NCI-H345 treated with DMSO at 0.1 percent for 48 hours (cell line): ENCODE results near the gene ADARB2.
"Not testable (repeated sequence)": the region's sequence is repeated elsewhere in the genome, so short reads cannot be mapped to it uniquely, and the experiment has no call there.

Experiments used
- DNase-seq: peaks from one replicate; lab custom pipeline; 2025; ENCODE audit not compliant: unreplicated experiment; lab: John Stamatoyannopoulos, UW

The ADARB2 gene

DNA sequence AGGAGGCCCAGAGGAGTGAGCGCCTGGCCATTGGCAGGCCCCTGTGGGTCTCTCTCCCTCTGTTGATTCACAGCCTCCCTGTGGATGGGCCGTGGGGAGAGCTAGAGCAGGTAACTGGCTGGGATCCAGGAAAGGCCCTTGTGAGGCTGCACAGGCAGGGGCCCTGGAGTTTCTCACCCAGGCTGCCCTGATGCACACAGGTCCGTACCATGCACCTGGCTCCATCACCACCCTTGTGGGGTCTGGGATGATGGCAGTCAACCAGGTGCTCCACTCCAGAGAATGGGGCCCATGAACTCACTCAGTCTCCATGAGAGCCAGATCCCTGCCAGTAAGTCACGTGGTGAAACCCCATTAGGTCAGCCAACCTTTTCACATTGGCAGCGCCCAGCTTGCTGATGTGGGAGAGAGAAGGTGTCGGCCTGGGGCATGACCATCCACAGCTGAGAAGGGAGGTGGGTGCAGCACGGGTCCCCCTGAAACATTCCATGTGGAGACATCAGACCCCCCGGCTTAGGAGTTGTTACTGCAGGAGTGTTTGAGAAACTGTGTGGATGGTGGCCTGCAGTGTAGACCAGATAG lies 320.8 kb downstream of the ADARB2 start:
- no peak for DNase-seq

DNA sequence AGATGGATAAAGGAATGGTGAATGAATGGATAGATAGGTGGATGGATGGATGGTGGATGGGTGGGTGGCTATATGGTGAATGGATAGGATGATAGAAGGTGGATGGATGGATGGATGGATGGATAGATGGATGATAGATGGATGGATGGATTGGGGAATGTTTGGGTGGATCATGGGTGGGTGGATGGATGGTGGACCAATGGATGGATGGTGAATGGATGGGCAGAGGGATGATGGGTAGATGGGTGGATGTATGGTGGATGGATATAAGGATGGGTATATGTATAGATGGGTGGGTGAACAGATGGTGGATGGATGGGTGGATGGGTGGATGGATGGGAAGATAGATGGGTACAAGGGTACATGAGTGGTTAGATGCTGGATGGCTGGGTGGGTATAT lies 322.4 kb downstream of the ADARB2 start:
- no peak for DNase-seq

DNA sequence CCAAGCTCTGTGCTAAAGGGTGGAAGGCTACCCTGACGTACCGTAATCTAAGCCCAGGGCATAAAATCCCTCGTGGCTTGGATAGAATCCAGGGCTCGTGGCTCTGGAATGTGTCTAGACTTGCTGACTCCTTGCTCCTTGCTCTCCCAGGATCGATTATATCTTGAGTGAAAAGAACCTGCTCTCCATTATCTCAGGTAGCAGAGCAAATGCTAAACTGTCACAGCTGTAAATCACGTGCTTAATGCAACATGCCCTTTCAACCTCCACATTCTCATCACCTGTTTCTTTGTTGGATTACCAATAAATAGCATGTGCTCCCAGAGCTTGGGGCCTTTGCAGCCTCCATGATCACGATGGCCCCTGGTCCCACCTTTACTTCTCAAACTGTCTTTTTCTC lies 323.0 kb downstream of the ADARB2 start:
- DNase-seq, result not testable (repeated sequence)

DNA sequence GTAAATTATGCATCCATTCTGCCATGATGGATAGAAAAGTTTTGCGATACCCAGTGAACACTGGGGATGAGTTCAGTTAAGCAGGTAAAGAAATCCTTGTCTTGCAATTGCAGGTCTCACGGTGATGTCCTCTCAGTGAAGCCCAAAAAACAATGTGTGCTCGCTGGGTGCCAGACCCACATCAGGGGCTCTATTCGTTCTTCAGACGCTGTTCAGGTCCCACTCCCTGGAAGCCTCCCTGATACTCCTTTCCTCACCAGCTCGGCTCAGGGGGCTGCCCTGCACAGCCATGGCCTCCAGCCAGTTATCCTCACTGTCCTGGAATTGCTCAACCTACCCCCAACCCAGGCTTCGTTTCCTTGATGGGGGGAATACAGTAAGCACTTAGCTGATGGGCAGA lies 323.5 kb downstream of the ADARB2 start:
- DNase-seq, result no peak

DNA sequence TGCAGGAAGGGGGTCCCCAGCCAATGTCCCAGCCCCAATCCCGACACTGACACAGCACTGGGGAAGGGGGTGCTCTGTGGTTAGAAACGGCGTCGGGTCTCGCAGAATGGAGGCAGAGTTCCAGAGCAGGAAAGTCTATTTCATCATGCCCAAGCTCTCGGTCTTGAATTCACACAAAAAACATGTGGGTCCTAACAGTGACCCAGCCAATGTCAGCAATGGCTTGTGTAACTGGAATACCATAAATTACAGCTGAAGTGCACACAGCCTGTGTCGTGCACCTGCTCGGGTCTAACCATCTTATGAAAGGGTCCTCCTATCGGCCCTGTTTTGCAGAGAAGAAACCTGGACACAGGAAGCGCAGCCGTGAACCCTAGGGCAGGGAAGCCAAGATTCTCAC lies 324.1 kb downstream of the ADARB2 start:
- DNase-seq, result no peak

DNA sequence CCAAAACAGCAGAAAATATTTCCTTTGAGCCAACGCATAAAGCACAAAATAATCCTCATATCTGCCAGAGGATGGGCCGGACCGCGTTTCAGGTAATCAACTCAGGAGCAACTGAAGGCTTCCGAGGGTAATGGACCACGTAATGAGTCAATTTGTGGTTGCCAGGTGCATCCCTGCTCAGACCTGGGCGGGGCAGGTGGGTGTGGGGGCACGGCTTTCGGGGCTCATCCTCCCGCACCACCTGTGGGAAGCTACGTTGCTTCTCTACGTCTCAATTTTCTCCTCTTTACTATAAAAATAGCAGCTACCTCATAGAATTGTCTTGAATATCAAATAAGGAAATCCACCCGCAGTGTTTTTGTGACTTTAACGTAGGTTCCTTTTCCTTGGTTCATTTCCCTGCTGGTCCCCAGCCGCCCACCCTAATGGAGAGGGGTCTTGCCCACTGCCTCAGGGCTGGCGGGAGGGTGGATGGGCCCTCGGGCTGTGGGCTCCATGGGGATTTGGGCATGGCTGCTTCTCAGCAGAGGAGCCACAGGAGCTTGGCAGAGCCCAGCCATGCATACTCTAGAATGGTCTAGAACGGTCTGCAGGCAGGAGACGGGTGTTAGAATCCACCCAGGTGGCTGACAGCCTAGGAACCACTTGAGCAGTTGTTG lies 324.7 kb downstream of the ADARB2 start:
- DNase-seq, result no peak

DNA sequence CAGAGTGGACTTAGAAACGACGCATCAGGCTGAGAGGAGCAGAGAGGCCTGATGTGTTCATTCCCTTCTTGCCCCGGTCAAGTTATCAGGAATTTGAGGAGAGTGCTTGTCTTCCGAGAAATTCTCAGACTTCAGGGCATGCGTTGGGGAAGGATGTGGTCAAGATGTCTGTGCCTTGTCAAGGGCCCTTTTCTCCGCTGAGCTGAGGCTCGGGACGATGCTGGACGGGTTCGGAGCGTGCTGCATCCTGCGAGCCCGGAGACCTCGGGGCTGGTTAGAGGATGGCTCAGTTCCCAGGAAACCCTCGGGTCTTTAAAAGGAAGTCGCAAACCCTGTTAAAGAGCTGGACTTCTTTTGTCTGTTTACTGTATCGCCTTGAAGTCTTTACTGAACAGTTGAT lies 325.4 kb downstream of the ADARB2 start:
- DNase-seq, result no peak

DNA sequence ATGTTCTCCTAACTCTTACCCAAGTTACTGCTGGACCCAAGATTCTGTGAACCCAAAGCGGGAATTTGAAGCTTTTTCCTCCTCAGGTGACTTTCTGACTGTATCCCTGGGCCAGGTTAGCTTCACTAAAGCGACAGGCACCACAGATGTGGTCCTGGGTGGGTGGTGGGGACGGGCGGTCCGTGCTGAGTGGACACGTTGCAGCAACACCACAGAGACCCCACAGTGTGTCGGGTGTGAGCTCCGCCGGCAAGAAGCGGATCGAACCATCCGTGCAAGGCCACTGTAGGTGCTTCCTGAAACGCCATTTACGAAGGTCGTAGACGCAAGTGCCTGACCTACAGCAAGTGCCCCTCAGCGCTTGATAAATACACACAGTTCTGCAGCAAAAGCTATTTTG lies 325.9 kb downstream of the ADARB2 start:
- DNase-seq, result no peak

DNA sequence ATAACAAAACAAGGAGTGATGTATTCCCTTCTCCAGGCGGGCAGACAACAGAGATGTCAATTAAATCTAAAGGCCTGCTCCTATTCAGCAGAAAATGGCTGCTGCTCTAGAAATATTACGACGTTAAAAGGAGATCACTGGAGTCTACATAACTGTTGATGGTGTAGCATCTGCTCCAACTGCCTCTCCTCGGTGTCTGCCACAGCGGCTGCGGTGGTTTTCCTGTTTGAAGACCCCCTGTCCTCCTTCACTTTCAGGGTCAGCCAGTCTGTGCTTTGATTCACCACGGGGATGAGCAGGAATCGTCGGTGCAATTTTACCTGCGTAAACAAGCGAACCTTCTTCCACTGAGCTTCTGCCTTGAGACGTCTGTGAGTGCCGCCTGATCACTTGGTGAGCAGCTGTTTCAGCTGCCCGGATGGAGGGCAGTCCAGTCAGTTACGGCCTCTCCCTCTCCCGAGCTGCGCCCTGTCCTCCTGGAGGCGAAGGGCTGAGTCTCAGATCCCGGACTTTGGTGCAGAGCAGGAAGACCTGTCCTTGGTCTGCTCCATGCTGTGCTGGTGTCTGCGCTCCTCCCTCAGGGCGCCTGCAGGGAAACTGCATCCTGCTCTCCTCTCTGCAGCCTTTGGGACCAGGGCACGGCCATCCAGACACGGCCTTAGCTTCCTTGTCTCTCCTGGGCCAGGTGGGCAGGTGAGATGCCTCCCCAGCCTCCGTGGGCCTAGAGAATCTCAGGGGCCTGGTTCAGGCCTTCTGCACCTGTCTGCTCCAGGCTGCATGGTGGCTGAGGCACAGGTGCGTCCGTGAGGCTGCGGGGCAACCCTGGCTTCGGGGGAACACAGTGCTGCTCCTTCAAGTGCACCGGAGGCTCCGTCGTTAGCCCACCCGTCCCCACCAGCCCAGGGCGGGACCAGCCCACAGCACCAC lies 326.6 kb downstream of the ADARB2 start:
- DNase-seq, result no peak

DNA sequence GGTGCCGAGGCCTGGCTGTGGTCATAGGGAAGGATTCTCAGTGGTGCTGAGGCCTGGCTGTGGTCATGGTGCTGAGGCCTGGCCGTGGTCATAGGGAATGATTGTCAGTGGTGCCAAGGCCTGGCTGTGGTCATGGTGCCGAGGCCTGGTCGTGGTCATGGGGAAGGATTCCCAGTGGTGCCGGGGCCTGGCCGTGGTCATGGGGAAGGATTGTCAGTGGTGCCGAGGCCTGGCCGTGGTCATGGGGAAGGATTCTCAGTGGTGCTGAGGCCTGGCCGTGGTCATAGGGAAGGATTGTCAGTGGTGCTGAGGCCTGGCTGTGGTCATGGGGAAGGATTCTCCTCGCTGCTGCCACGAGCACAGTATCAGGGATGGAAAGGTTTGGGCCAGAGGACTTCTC lies 327.3 kb downstream of the ADARB2 start:
- no peak for DNase-seq

DNA sequence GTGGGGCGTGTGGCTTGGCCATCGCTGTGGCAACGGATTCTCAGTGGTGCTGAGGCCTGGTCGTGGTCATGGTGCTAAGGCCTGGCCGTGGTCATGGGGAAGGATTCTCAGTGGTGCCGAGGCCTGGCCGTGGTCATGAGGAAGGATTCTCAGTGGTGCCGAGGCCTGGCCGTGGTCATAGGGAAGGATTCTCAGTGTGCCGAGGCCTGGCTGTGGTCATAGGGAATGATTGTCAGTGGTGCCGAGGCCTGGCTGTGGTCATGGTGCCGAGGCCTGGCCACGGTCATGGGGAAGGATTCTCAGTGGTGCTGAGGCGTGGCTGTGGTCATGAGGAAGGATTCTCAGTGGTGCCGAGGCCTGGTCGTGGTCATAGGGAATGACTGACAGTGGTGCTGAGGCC lies 327.9 kb downstream of the ADARB2 start:
- no peak for DNase-seq

DNA sequence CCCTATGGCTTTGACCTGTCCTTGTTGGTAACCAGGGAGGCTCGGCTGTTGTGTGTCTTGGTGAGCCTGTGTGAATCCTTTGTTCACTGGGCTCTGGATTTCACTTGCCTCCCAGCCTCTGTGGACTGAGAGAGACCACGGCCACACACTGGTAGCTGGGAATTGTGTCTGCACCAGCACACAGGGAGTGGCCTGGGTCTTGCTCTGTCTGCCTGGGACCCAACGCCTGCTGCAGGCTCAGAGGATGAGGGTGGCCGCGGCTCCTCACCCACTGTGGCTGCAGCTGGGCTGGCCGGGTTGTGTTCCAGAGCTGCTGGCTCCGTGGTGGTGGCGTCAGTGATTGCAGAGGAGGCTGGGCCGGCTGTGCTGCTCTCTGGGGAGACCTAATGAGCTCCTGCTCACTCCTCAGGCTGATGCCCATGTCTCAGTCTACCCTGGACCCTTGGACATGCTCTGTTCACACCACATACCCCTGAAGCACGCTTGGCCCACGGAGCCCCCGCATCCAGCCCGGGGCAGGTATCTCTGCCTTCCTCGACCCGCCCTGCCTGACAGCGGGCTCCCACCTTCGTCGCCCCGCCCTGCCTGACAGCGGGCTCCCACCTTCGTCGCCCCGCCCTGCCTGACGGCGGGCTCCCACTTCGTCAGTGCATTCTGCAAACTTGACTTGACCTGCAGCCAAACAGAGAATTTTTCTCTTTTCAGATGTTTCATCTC lies 328.5 kb downstream of the ADARB2 start:
- no peak for DNase-seq

DNA sequence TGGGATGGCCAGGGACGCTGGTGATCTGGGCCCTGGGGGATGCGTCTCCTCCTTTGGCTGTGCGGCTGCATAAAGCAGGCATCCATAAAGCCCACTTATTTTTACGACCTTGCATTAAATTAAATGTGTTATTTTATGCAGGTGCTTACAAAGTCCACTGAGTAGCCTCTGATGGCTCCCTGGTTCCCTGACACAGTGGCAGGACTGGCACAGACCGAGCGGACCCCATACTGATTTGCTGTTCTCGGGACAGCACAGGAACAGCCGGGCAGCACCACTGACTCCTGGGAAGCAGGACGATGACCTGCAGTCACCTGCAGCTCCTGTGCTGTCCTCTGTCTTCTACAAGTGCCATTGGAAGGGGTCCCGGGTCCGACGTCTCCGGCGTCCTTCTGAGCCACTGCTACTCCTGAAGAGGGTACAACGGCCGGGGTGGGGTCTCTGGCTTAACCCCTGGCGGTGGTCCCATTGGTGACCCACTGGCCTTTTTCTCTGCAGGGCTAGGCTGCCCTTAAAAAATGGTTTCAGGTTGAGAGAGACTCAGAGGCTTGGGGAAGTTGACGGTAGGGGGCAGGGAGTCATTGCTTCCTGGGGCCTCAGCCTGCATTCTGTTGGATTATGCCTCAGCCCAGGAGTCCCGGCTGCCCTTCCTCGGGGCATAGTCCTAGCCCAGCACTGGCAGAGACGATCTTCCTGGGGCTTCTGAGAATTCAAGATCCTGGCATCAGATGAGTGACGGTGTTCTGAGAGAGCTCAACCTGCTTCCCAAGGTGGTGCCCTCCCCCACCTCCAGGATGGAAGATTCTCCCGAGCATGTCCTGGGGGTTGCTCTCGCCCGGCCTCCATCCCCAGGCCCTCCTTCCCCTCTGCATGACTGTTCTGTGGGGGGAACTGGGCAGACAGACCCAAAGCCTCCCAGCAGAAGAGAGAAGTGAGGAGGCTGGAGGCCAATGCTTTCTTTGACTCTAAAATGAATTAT lies 330.1 kb downstream of the ADARB2 start:
- no peak for DNase-seq

DNA sequence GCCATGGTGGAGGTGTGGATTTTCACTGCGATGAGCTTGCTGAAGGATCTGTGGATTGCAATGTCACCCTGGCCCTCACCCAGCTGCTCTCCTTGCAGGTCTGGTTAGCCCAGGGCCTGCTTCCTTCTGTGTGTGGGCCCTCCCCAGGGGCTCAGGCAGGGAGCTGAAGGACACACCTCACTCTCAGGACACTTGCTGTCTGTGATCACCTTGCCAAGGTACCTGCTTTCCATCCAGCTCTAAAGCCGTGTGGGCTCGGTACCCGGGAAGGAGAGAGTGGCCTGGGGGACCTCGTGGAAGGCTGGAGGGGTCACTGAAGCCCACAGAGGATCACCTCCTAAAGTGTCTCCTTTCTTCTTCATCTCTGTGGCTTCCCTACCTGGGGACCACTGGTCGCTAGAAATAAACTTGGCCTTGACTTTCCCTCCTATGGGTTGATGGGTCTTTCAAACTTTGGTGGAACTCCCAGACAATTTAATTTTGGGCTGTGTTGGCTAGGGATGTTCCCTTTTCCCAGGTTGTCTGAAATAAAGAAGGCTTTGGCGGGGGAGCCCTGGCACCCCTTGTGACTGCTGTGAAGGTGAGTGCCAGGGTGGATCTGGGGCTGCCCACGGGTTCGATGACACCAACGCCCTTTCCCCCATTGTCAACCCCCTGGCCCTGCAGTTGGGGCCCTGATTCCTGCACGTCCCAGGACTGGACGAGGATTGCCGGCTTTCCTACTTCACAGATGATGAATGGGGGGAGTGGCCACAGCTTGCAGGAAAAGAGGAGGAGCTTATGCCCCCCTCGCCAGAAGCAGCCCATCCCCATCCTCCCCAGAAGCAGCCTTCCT lies 331.0 kb downstream of the ADARB2 start:
- DNase-seq, result no peak

DNA sequence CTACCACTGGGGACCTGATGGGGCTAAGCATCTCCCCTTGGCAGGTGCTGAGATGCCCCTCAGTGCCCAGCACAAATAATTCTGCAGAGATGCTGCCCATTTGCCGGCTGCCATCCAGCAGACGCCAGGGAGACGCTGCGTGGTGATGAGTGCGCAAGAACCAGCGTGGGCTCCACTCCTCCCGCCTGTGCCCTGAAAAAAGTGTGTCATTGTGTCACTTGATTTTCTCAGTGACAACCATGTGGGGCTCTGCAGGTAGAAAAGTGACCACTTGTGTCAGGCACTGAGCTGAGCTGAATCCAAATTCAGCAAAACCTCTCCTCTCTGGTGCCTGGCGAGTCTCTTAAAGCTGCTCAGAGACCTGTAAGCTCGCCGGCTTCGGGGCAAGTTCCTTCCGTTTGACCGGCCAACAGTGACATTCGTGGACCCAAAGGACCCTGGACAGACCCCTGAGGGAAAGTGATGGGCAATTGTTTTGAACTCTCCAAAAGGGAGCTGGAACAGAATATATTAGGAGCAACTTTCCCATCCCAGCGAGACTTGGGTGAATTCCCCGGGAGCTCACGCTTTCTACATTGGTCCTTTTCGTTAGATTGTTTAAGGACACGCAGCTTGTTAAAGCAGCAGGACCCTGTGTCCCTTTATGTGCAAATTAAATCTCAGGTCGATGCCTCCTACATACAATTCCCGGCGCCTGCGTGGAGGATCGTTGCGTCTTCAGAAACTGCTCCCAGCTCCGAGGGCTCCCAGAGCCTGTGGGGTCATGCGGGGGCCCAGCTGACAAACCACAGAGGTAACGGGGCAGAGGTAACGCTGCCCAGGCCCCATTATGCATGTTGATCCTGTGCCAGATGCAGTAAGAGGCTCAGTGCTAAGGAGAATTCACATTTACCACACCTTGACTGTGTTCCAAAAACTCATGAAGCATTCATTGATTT lies 332.7 kb downstream of the ADARB2 start:
- no peak for DNase-seq

DNA sequence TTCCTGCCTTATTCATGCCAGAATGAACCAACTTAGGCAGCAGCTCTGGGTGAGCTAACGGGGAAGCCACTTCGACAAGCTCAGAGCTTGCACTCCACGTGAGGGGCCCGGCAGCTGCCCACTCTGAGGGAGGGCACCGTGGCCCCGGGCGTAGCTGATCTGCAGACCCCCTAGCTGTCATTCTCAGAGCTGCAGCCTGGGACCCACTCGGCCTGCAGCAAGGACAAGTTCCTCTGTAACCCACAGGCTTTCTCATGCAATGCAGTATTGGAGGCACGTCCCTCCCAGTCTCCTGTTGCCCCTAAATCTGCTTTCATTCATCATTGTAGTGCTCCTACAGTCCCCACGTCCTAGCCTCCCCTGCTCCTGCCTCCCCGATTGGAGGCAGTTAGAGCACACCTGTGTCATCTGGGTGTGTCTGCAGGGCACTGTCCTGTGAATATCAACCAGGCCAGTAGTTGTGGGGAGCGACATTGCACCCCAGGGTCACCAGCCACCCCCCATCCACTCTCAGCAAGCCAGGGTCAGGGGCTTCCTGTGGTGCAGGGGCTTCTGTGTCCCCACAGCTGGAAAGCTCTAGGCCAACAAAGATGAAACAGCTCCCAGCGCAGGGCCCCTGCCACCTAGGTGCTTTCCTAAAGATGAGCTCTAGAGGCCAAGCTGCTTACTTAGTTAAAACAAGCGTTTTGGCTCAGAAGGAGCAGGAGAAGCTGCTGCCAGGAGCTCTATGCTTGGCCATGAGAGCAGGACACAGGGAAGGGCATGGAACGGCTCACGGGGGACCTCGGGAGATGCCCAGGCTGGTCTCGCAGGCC lies 333.6 kb downstream of the ADARB2 start:
- DNase-seq, result no peak

DNA sequence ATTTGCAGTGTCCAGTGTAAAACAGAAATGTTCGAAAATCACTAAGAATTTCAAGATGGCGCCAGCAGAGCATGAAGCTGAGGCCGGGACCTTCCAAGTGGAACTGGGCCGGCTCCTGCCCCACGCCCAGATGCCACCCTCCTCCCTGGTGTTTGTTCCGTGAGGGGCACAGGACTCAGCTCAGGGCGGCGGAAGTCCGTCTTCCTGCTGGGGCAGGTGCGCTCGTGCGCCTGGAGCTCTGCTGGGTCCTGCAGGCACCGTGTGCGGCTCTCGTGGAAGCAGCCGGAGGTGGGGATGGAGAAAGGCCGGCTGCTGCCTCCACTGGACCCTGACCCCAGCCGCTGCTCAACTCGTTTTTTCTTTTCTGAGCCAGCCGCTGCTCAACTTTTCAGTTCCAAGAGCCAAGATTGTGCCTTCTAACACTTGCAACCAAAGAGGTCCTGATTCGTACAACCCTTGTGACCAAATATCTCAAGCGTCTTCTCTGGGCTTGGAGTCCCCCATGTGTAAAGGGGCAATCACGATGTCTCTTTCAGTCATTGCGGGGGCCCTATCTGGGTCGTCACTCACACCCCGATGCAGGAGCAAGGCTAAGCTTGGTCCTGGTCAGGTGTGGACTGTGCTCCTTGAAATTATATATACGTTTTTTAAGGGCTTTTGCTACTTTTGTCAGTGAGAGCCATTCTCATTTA lies 334.4 kb downstream of the ADARB2 start:
- DNase-seq, result no peak
